HG02884 (cell line): Measurements from ENCODE around the gene NAB2.
"Not testable (repeated sequence)": the region's sequence is repeated elsewhere in the genome, so short reads cannot be mapped to it uniquely, and the experiment has no call there.

Source experiments
- ATAC-seq: cut with Tn5 transposase; IDR thresholded peaks from one replicate; pipeline ENCODE4 v1.9.1; 2021; ENCODE audit warnings: mild to moderate bottlenecking, moderate library complexity; ENCODE audit not compliant: unreplicated experiment

The NAB2 gene

GRCh38 chr12:57063991-57064685, 24.8 kb upstream of the NAB2 start:
- peak; percentile 91 for ATAC-seq

GRCh38 chr12:57066245-57066644, 22.7 kb upstream of the NAB2 start:
- ATAC-seq, result no peak

GRCh38 chr12:57069523-57069922, 19.4 kb upstream of the NAB2 start:
- peak; percentile 80 for ATAC-seq

GRCh38 chr12:57072661-57073060, 16.3 kb upstream of the NAB2 start:
- no peak for ATAC-seq

GRCh38 chr12:57073566-57074450, 15.1 kb upstream of the NAB2 start:
- not testable (repeated sequence) for ATAC-seq

GRCh38 chr12:57078519-57079404, 10.2 kb upstream of the NAB2 start, which contains the start of gene NEMP1:
NEMP1 (minus strand) TSS chr12:57078791; CDS start chr12:57078745, 46 bp downstream.
- peak; percentile 96 for ATAC-seq

GRCh38 chr12:57079821-57080220, 9.1 kb upstream of the NAB2 start:
- no peak for ATAC-seq

GRCh38 chr12:57080855-57081254, 8.1 kb upstream of the NAB2 start:
- ATAC-seq, result no peak

- no peak for ATAC-seq
Observed at GRCh38 chr12:57085999-57086492, 2.9 kb upstream of the NAB2 start.

GRCh38 chr12:57086493-57087009, 2.4 kb upstream of the NAB2 start:
- ATAC-seq, result no peak

GRCh38 chr12:57087010-57087690, 1.8 kb upstream of the NAB2 start:
- ATAC-seq, result peak; percentile 36

GRCh38 chr12:57087691-57088353, 1.1 kb upstream of the NAB2 start:
- ATAC-seq, result peak; percentile 36

GRCh38 chr12:57089271-57090245, 644 bp downstream of the NAB2 start:
- ATAC-seq, result no peak

- ATAC-seq, result no peak
Observed at GRCh38 chr12:57090490-57090889, 1.6 kb downstream of the NAB2 start.

GRCh38 chr12:57090924-57091637, 2.2 kb downstream of the NAB2 start:
- no peak for ATAC-seq

GRCh38 chr12:57091638-57092528, 3.0 kb downstream of the NAB2 start:
- ATAC-seq, result no peak

GRCh38 chr12:57092529-57092862, 3.6 kb downstream of the NAB2 start:
- ATAC-seq, result no peak
